NCI-H146 treated with DMSO at 0.1 percent for 48 hours (cell line): ENCODE data around the gene BCL7B.
A peak's percentile ranks its signal among the peaks of the same experiment; 100 is the strongest.
"Not testable (repeated sequence)": the region's sequence is repeated elsewhere in the genome, so short reads cannot be mapped to it uniquely, and the experiment has no call there.

Experiments used
- DNase-seq: peaks from one replicate; lab custom pipeline; 2025; ENCODE audit not compliant: unreplicated experiment; lab: John Stamatoyannopoulos, UW

BCL7B gene

DNA sequence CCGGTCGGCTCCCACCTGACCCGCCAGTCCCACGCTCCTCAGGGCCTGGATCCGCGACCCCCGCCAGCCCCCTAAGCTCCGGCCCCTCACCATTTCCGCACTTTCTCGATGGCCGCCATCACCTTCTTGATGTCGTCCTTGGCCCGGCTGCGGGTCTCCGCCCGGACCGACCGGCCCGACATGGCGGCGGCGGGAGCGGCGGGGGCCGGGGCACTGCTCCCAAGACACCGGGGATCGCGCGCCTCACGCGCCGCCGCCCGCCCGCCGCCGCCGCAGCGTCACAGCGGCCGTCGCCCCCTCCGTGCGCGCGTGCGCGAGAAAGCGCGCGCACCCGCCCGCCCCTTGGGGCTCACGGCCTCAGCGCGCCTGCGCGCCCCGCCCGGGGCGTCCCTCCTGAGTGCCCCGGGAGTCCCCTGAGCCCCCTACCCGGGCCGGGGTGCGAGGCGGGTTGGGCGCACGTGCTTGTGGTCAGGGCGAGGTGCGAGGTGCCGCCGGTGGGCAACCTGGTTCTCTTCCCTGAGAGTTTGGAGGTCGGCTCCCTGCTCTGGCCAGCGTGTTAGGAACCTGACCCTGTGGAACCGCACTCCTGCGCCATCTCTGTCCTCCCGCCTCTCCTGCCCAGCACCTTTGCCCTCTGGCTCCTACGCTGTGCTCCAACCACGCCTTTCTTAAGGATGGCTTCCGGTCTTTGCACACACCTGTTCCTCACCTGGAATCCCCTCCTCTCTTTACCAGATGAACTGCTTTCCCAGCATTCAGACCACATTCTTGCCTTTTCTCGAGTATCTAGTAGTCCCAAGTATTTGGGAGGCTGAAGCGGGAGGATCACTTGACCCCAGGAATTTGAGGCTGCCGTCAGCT, at the start of gene BCL7B:
Gene BCL7B (minus strand): TSS at position 294 of the 861 bp plus-strand sequence. CDS start 112 bp downstream, at position 182.
- peak; percentile 29 for DNase-seq

DNA sequence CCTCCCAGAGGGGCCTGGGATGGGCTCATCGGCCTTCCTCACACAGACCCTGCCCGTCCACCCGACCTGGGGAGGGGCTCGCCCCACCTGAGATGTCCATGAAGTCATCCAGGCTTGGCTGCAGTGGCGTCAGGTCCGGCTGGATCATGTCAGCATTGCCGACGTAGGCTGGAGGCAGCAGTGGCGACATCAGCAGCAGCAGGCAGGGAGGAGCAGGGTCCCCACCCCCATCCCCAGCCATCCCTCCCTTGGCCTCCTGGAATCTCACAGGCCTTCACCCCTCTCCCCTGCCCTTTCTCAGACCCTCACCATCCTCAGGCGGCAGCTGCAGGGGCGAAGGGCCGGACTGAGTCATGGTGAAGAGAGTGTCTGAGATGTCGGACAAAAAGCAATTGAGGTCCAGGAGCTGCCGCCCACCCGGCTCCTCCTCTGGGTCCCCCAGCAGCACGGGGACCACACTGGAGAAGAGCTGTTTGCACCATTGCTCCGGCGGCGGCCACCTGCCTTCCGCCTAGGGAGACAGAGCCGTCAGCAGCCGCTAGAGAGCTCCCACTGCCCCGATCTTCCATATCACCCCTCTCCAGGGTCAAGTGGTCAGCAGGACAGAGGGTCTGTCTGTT, 48.2 kb upstream of the BCL7B start:
- no peak for DNase-seq

GRCh38 chr7:73602721-73603651, 45.5 kb upstream of the BCL7B start:
- DNase-seq = no peak

GRCh38 chr7:73599916-73600315, 42.4 kb upstream of the BCL7B start:
- DNase-seq = no peak

- DNase-seq = no peak
Measured at GRCh38 chr7:73599151-73599882, 41.8 kb upstream of the BCL7B start.

- DNase-seq = no peak
Measured at GRCh38 chr7:73597978-73598782, 40.7 kb upstream of the BCL7B start.

DNA sequence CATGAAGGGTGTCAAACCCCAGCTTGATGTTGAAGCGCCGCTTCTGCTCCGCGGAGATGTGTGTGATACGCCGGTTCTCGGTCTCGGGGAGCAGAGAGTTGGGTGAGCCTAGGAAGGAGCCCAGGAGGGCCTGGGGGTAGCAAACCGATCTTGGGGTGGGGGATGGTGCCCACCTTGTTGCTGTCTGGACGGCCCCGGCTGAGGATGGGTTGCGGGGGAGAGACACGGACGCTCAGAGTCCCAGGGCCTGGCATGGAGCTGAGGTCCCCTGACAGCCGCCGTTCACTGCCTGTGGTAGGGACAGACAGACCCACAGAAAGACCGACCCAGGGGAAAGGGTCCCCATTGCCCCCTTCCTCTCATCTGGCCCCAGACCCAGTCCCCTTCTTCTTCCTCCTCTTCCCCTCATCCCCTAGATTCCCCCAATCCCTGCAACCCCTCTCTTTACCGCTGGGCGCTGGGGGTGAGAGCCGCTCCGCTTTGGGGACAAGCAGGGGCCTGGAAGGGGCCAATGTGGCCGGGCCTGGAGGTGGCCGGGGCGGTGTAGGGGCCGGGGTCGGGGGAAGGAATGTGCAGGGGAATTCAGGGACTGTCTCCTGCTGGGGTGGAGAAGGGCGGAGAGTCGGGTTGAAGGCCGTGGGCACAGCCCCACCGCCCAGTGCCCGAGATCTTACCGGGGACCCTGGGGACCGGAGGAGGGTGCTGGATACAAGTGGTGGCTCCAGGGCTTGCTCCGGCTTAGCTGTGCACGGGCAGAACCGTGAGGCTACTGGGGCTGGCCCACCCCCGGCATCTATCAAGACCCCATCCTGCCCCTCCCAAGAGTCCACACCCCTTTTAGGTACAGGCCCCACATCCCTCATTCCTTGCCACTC, 38.9 kb upstream of the BCL7B start:
- no peak for DNase-seq

DNA sequence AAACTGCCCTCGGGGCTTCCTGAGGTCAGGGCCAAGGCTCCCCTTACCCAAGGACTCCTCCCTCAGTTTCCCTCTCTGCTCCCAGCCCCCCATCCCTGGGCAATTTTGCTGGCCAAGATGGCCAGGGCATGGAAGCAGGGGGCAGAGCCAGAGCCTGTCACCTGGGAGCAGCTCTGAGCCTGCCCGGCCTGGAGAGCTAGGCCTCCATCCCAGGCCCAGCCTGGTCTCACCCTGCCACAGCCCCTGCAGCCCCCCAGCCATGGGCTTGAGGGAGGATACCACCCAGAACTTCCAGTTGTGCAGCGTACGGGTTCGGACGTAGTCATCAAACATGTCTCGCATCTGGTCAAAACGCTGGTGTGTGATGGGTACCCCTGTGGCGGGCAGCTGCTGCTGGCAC, 37.9 kb upstream of the BCL7B start:
- DNase-seq = no peak

GRCh38 chr7:73593207-73594045, 35.9 kb upstream of the BCL7B start:
- DNase-seq = no peak

DNA sequence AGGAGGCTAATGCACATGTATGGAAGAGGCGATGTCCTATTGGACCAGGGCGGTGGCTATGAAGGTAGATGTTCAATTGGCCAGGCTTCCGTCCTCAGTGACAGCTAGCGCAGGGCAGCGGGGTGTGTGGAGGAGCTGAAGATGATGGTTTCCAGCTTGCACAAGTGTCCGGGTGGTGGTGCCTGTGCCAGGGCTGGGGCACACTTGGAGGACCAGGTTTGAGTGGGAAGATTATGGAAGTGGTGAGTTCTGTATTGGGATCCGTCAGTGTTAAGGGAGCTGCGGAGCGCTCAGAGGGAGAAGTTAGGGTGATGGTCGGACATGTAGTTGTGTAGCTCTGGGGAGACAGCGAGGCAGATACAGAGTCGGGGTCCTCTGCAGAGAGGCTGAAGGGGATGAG, 29.4 kb upstream of the BCL7B start:
- no peak for DNase-seq

- no peak for DNase-seq
Measured at GRCh38 chr7:73585196-73585595, 27.7 kb upstream of the BCL7B start.

GRCh38 chr7:73582664-73583202, 25.2 kb upstream of the BCL7B start:
- DNase-seq = no peak

DNA sequence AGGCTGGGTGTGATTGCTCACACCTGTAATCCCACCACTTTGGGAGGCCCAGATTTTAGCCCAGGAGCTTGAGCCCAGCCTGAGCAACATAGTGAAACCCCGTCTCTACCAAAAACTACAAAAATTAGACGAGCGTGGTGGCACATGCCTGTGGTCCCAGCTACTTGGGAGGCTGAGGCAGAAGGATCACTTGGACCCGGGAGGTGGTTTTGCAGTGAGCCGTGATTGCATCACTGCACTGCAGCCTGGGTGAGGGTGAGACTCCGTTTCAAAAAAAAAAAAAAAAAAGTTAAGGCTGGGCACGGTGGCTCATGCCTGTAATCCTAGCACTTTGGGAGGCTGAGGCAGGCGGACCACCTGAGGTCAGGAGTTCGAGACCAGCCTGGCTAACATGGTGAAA, 23.5 kb upstream of the BCL7B start:
- DNase-seq = not testable (repeated sequence)

- DNase-seq = peak; percentile 97
Measured at GRCh38 chr7:73578342-73579128, 21.0 kb upstream of the BCL7B start, which contains the start of gene TBL2. Gene TBL2 (minus strand): TSS chr7:73578579. CDS start chr7:73578549, 30 bp downstream.

- DNase-seq = no peak
Measured at GRCh38 chr7:73577627-73578341, 20.3 kb upstream of the BCL7B start.

DNA sequence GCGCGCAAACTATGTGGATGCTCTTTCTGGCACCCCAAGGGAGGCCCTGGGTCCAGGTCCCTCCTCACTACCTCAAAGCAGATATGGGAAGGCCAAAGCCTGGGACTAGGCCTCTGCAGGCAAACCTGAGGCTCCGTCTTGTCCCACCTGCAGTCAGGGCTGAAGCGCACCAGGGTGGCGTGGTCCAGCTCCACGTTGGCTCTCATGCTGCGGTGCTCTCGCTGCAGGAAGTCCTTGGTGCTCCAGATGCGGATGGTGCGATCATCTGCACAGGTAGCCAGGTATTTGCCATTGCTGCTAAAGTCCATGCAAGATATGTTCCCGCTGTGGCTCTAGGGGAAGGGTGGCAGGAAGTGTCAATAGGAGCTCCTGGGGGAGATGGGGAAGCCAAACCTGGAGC, 16.3 kb upstream of the BCL7B start:
- DNase-seq = no peak
